ENCODE results near the gene LBH.

DNA sequence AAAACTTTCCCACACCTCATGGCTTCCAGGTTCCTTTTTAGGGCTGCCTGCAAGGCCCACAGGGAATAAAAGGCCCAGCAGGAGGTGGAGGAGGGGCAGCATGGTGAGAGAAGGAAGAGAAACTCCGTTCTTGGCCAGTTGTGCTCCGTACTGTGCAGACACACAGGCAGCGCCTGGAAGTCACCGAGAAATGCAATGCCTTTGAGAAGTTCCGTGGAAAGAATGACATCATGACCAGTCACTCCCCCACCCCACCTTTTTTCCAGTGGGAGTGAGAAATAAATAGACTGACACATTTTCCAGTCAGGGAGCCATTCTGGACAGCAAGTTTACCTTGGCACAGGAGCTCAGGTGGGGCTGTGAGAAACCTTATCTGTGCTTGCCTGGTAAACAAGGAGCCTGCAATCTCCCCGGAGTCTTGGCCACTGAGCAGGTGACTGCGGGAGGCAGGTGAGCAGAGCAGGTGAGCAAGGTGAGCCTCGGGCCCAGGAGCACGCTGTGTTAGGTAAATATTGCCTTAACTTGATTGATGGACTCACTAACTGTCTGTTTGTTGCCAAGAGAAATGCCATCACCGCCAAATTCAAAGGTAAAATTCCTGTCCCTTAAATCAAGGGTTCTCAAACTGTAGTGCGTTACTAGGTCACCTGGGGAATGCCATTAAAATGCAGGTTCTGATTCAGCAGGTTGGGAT, 13.5 kb upstream of the LBH start:
- TF ChIP-seq, protein P1, sequence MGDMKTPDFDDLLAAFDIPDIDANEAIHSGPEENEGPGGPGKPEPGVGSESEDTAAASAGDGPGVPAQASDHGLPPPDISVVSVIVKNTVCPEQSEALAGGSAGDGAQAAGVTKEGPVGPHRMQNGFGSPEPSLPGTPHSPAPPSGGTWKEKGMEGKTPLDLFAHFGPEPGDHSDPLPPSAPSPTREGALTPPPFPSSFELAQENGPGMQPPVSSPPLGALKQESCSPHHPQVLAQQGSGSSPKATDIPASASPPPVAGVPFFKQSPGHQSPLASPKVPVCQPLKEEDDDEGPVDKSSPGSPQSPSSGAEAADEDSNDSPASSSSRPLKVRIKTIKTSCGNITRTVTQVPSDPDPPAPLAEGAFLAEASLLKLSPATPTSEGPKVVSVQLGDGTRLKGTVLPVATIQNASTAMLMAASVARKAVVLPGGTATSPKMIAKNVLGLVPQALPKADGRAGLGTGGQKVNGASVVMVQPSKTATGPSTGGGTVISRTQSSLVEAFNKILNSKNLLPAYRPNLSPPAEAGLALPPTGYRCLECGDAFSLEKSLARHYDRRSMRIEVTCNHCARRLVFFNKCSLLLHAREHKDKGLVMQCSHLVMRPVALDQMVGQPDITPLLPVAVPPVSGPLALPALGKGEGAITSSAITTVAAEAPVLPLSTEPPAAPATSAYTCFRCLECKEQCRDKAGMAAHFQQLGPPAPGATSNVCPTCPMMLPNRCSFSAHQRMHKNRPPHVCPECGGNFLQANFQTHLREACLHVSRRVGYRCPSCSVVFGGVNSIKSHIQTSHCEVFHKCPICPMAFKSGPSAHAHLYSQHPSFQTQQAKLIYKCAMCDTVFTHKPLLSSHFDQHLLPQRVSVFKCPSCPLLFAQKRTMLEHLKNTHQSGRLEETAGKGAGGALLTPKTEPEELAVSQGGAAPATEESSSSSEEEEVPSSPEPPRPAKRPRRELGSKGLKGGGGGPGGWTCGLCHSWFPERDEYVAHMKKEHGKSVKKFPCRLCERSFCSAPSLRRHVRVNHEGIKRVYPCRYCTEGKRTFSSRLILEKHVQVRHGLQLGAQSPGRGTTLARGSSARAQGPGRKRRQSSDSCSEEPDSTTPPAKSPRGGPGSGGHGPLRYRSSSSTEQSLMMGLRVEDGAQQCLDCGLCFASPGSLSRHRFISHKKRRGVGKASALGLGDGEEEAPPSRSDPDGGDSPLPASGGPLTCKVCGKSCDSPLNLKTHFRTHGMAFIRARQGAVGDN (CRISPR knock-in tag; IDR thresholded peaks at IDR 0.05) = no peak
- TF ChIP-seq EZH2 (conservative IDR thresholded peaks at IDR 0.05; ENCODE audit: low read depth, low read length) (no peak), ZNF430 (CRISPR knock-in tag; IDR thresholded peaks at IDR 0.05) (no peak), CBX2 (IDR thresholded peaks at IDR 0.05; ENCODE audit: low read depth, low read length) (no peak), CBX2 (CRISPR knock-in tag; IDR thresholded peaks at IDR 0.05; ENCODE audit: low read depth) (no peak), GATA4 (IDR thresholded peaks at IDR 0.05; ENCODE audit: borderline replicate concordance, low read depth) (no peak), KLF16 (CRISPR knock-in tag; IDR thresholded peaks at IDR 0.05) (no peak), EP300 (IDR thresholded peaks at IDR 0.05; ENCODE audit: low read depth in 2 of 2, low read length in 2 of 2) (no peak), EP300 (CRISPR knock-in tag; IDR thresholded peaks at IDR 0.05; ENCODE audit: borderline replicate concordance) (no peak), ZSCAN12 (CRISPR knock-in tag; IDR thresholded peaks at IDR 0.05) (no peak), HNRNPLL (IDR thresholded peaks at IDR 0.05; ENCODE audit: low read depth, low read length, poor library complexity, severe bottlenecking) (no peak), SMC3 (IDR thresholded peaks at IDR 0.05; ENCODE audit: low read length) (no peak), BCL6 (CRISPR knock-in tag; IDR thresholded peaks at IDR 0.05) (no peak)
- TF ChIP-seq, protein P2, sequence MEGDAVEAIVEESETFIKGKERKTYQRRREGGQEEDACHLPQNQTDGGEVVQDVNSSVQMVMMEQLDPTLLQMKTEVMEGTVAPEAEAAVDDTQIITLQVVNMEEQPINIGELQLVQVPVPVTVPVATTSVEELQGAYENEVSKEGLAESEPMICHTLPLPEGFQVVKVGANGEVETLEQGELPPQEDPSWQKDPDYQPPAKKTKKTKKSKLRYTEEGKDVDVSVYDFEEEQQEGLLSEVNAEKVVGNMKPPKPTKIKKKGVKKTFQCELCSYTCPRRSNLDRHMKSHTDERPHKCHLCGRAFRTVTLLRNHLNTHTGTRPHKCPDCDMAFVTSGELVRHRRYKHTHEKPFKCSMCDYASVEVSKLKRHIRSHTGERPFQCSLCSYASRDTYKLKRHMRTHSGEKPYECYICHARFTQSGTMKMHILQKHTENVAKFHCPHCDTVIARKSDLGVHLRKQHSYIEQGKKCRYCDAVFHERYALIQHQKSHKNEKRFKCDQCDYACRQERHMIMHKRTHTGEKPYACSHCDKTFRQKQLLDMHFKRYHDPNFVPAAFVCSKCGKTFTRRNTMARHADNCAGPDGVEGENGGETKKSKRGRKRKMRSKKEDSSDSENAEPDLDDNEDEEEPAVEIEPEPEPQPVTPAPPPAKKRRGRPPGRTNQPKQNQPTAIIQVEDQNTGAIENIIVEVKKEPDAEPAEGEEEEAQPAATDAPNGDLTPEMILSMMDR (CRISPR knock-in tag; IDR thresholded peaks at IDR 0.05) = no peak
- TF ChIP-seq, protein P3, sequence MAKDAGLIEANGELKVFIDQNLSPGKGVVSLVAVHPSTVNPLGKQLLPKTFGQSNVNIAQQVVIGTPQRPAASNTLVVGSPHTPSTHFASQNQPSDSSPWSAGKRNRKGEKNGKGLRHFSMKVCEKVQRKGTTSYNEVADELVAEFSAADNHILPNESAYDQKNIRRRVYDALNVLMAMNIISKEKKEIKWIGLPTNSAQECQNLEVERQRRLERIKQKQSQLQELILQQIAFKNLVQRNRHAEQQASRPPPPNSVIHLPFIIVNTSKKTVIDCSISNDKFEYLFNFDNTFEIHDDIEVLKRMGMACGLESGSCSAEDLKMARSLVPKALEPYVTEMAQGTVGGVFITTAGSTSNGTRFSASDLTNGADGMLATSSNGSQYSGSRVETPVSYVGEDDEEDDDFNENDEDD (CRISPR knock-in tag; IDR thresholded peaks at IDR 0.05; ENCODE audit: borderline replicate concordance) = no peak
- TF ChIP-seq, protein P4, sequence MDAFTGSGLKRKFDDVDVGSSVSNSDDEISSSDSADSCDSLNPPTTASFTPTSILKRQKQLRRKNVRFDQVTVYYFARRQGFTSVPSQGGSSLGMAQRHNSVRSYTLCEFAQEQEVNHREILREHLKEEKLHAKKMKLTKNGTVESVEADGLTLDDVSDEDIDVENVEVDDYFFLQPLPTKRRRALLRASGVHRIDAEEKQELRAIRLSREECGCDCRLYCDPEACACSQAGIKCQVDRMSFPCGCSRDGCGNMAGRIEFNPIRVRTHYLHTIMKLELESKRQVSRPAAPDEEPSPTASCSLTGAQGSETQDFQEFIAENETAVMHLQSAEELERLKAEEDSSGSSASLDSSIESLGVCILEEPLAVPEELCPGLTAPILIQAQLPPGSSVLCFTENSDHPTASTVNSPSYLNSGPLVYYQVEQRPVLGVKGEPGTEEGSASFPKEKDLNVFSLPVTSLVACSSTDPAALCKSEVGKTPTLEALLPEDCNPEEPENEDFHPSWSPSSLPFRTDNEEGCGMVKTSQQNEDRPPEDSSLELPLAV (CRISPR knock-in tag; conservative IDR thresholded peaks at IDR 0.05; ENCODE audit: low read depth) = no peak
